ENCODE results near the gene TRPC6. TPM values are rescaled to one million over a fixed set of nuclear protein-coding genes. Genes with fewer than 3 reads are reported as not detected.

Gene TRPC6
- total RNA-seq, 3 donors from 2014 or later = 4.3 to 10.7 (median 6.2) TPM

DNA sequence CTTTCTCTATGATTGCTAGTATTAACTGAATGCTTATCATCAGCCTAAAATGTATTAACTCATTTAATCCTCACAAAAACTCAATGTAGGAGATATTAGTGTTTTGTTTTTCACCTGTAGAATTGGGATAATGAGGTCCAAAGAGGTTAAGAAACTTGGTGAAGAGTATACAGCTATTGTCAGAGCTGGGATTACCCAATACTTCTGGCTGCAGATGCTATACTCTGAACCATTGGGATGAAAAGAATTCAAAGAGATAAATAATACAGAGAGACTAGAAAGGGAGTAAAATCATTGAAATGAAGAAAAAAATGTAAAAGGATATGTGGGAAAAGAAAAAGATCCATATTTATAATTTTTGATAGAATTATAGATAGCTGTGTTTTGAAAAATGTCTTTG, 137.1 kb downstream of the TRPC6 start:
- Histone ChIP-seq H3K9me3 (no peaks in the 10 kb centered on the region), H3K27me3 (no peaks in the 10 kb centered on the region), H3K27ac (no peak overlapping the region), H3K4me1 (peaks cover 0 to 7% of the 10 kb centered on the region in 2 donors), H3K4me3 (no peak overlapping the region), H3K36me3 (no peaks in the 10 kb centered on the region)
- no peak for TF ChIP-seq POLR2A (IDR thresholded peaks at IDR 0.05)
- TF ChIP-seq, protein P1, sequence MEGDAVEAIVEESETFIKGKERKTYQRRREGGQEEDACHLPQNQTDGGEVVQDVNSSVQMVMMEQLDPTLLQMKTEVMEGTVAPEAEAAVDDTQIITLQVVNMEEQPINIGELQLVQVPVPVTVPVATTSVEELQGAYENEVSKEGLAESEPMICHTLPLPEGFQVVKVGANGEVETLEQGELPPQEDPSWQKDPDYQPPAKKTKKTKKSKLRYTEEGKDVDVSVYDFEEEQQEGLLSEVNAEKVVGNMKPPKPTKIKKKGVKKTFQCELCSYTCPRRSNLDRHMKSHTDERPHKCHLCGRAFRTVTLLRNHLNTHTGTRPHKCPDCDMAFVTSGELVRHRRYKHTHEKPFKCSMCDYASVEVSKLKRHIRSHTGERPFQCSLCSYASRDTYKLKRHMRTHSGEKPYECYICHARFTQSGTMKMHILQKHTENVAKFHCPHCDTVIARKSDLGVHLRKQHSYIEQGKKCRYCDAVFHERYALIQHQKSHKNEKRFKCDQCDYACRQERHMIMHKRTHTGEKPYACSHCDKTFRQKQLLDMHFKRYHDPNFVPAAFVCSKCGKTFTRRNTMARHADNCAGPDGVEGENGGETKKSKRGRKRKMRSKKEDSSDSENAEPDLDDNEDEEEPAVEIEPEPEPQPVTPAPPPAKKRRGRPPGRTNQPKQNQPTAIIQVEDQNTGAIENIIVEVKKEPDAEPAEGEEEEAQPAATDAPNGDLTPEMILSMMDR (IDR thresholded peaks at IDR 0.05) = no peak
- TF ChIP-seq POLR2AphosphoS5 (IDR thresholded peaks at IDR 0.05) = no peak
- intact Hi-C loops (cut with DNase I; ENCODE audit: low total_unique reads) = no loop called here
- no peak for DNase-seq (ENCODE audit: low spot score in 2 of 2)

DNA sequence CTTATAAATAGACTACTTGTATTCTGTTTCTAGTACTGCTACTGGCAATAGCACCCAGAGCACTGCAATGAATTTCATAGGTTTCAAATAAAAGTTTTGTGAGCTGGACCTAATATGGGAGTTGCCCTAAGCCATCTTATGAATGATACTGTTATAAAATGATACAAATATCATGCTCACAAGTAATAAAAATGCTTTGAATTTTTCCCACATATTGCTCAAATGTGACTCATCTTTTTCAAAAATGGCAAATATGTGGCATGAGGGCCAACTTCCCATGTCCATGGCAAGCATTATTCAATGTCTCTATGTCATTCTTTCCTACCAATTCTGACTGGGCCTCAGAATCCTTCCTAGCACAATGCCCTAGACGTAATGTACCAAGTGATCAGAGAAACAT, 137.6 kb downstream of the TRPC6 start:
- peaks cover 0 to 12% of the 10 kb centered on the region in 2 donors for H3K4me1 ChIP-seq
- no peak overlapping the region for H3K27ac ChIP-seq
- no peak overlapping the region for H3K4me3 ChIP-seq
- DNase-seq (ENCODE audit: low spot score in 2 of 2) = no peak
- H3K27me3 ChIP-seq = no peaks in the 10 kb centered on the region
- H3K36me3 ChIP-seq = no peaks in the 10 kb centered on the region
- no peaks in the 10 kb centered on the region for H3K9me3 ChIP-seq
- TF ChIP-seq POLR2A (IDR thresholded peaks at IDR 0.05) = no peak
- TF ChIP-seq POLR2AphosphoS5 (IDR thresholded peaks at IDR 0.05) = no peak
- TF ChIP-seq, protein P1 (IDR thresholded peaks at IDR 0.05) = no peak
- intact Hi-C loops (cut with DNase I; ENCODE audit: low total_unique reads) = no loop called here

DNA sequence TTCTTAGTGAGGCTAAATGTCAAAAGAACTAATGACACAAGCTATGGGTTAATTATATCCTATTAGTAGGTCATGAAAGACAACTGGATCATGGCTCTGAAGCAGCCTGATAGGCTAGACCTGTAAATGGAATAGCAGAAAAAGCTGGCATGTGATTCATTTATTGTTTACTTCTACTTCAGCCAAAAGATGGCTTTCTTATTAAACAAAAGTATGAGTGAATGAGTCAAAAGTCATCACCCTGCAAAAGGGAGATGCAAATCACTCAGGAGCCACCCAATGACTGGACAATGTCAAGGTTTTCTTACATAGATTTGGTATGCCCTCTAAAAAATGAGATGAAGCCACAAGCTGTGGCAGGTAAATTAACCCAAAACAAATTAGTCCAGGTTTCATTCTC, 138.0 kb downstream of the TRPC6 start:
- no peak overlapping the region for H3K27ac ChIP-seq
- H3K36me3 ChIP-seq = no peaks in the 10 kb centered on the region
- no peaks in the 10 kb centered on the region for H3K27me3 ChIP-seq
- peaks cover 0 to 12% of the 10 kb centered on the region in 2 donors for H3K4me1 ChIP-seq
- intact Hi-C loops (cut with DNase I; ENCODE audit: low total_unique reads) = no loop called here
- H3K9me3 ChIP-seq = no peaks in the 10 kb centered on the region
- TF ChIP-seq POLR2AphosphoS5 (IDR thresholded peaks at IDR 0.05) (no peak), POLR2A (IDR thresholded peaks at IDR 0.05) (no peak)
- TF ChIP-seq, protein P1 (IDR thresholded peaks at IDR 0.05) = no peak
- H3K4me3 ChIP-seq = no peak overlapping the region
- no peak for DNase-seq (ENCODE audit: low spot score in 2 of 2)

DNA sequence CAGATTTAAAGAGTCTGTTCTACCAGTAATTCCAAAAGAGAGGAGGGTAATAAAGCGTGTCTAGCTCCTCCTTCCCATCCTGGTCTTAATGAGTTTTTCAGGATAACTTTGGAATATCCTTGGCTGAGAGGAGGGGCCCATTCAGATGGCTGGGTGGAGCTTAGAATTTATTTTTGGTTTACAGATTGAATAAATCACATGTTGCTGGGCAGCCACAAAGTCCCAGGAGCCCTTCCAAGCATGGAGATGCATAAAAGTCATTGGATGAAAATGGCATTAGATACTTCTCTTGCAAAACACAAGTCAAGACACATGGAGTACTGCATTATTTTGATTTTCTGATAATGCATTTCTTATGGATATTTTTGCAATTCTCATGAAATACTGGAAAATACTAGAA, 139.0 kb downstream of the TRPC6 start:
- TF ChIP-seq, protein P1 (IDR thresholded peaks at IDR 0.05) = no peak
- TF ChIP-seq POLR2AphosphoS5 (IDR thresholded peaks at IDR 0.05) (no peak), POLR2A (IDR thresholded peaks at IDR 0.05) (no peak)
- Histone ChIP-seq H3K9me3 (no peaks in the 10 kb centered on the region), H3K27me3 (no peaks in the 10 kb centered on the region), H3K4me3 (no peak overlapping the region), H3K4me1 (peaks cover 0 to 12% of the 10 kb centered on the region in 2 donors), H3K36me3 (no peaks in the 10 kb centered on the region), H3K27ac (no peak overlapping the region)
- no peak for DNase-seq (ENCODE audit: low spot score in 2 of 2)
- intact Hi-C loops (cut with DNase I; ENCODE audit: low total_unique reads) = no loop called here

DNA sequence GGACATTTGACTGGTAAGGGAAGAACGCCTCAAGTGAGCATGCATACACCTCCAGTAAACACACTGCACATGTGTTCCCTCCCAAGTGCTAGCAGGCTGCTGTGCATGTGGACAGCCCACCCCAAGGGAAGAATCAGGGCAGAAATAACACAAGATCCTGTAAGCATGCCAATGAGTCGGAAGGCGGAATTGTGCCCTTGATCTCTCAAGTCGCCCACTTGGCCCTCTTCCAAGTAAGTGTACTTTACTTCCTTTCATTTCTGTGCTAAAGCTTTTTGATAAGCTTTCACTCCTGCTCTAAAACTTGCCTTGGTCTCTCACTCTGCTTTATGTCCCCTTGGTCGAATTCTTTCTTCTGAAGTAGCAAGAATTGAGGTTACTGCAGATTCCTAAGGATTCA, 139.6 kb downstream of the TRPC6 start:
- TF ChIP-seq, protein P1 (IDR thresholded peaks at IDR 0.05) = no peak
- no peak for TF ChIP-seq POLR2AphosphoS5 (IDR thresholded peaks at IDR 0.05)
- TF ChIP-seq POLR2A (IDR thresholded peaks at IDR 0.05) = no peak

More for the DNA sequence above, 139.6 kb downstream of the TRPC6 start:
- Histone ChIP-seq H3K4me1 (peaks cover 0 to 12% of the 10 kb centered on the region in 2 donors), H3K9me3 (no peaks in the 10 kb centered on the region), H3K4me3 (no peak overlapping the region), H3K36me3 (no peaks in the 10 kb centered on the region), H3K27ac (peak overlapping the region in 1 of 2 donors; percentile 20), H3K27me3 (no peaks in the 10 kb centered on the region)
- intact Hi-C loops (cut with DNase I; ENCODE audit: low total_unique reads) = no loop called here
- DNase-seq (ENCODE audit: low spot score in 2 of 2) = no peak
